Measurements from ENCODE around the gene LY6G6D. TPM values are rescaled to one million over a fixed set of nuclear protein-coding genes. Genes with fewer than 3 reads are reported as not detected.

Gene LY6G6D
- total and polyA plus RNA-seq, 2 donors (not counting 3 experiments of a cell fraction or from before 2014, with no cell fraction given), result not detected

- FAIRE-seq, result no peak
Observed at GRCh38 chr6:31765559-31765909, 50.4 kb downstream of the LY6G6D start.

More at GRCh38 chr6:31765559-31765909, 50.4 kb downstream of the LY6G6D start:
- H3K79me2 ChIP-seq (ENCODE audit: control insufficient read depth, insufficient read depth, low read length), result no peaks in the 10 kb centered on the region
- POLR2A ChIA-PET, result interaction anchor here (0.8 kb wide), 1 partner anchor 36 kb away, joined by 3 read pairs; no protein-coding TSS in a partner anchor
- DNase-seq (ENCODE audit: low read depth, low spot score), result no peak
- TF ChIP-seq CTCF (IDR thresholded peaks at IDR 0.05; ENCODE audit: extremely low read depth in 1 of 2, insufficient read depth in 1 of 2, low read depth in 1 of 2, low read length in 2 of 2) (no peak), GATA2 (IDR thresholded peaks at IDR 0.05; ENCODE audit: insufficient read depth, insufficient read length, low read depth, low read length) (no peak), FOS (IDR thresholded peaks at IDR 0.05; ENCODE audit: borderline replicate concordance, insufficient read depth, low read length) (no peak)
- intact Hi-C loops (cut with micrococcal nuclease), result no loop called here
- H3K36me3 ChIP-seq (ENCODE audit: control insufficient read depth in 2 of 2, extremely low read depth in 1 of 2, insufficient read depth in 2 of 2, low read length in 2 of 2), result no peaks in the 10 kb centered on the region
- no peak overlapping the region for H2AFZ ChIP-seq (ENCODE audit: low read depth, low read length)
- H3K4me2 ChIP-seq (ENCODE audit: insufficient read depth, low read length), result no peak overlapping the region
- H3K27ac ChIP-seq (ENCODE audit: insufficient read depth, low read depth, low read length), result no peak overlapping the region
- H3K9me1 ChIP-seq (replicated peaks; ENCODE audit: control insufficient read depth, extremely low read depth, insufficient read depth, low read length), result no peaks in the 10 kb centered on the region
- no peaks in the 10 kb centered on the region for H3K27me3 ChIP-seq (ENCODE audit: control insufficient read depth in 2 of 2, insufficient read depth in 2 of 2, low read length in 2 of 2)
- no TSS peak for BruUV-seq (replicated peaks)
- H3K9me3 ChIP-seq (replicated peaks; ENCODE audit: control insufficient read depth, insufficient read depth, low read length), result no peaks in the 10 kb centered on the region
- dilution Hi-C loops (cut with MboI; ENCODE audit: extremely low pct_ligation_motif_present, low sequenced_read_pairs), result no loop called here
- H3K4me3 ChIP-seq (replicated peaks in 1 of 3; ENCODE audit: insufficient read depth in 1 of 3, low read depth in 1 of 3, low read length in 3 of 3), result no peak overlapping the region
- no peaks in the 10 kb centered on the region for H3K4me1 ChIP-seq (ENCODE audit: control insufficient read depth, extremely low read depth, insufficient read depth, low read length)
- H4K20me1 ChIP-seq (replicated peaks; ENCODE audit: control insufficient read depth, extremely low read depth, insufficient read depth, low read length), result no peaks in the 10 kb centered on the region
- CTCF ChIA-PET, result interaction anchor here (1.0 to 1.7 kb wide), 3 partner anchors 9 to 36 kb away, joined by 3 to 6 read pairs (median 3); no protein-coding TSS in a partner anchor
- H3K9ac ChIP-seq (replicated peaks; ENCODE audit: extremely low read depth, insufficient read depth, low read length), result no peak overlapping the region

All from endothelial cell of umbilical vein (primary cell).